GM12878 (cell line): ENCODE data around the gene LRRC75B. TPM values are rescaled to one million over a fixed set of nuclear protein-coding genes. Genes with fewer than 3 reads are reported as not detected.

ENCODE experiments used
- ATAC-seq: fragments of 200-7000 bp; cut with Tn5 transposase; 3 replicates; pipeline ENCODE4 v1.9.1; 2020; ENCODE audit warnings: mild to moderate bottlenecking, moderate library complexity
- BruUV-seq: library from RNA; stranded (reverse); fragments of 400-500 nt; replicated peaks from 2 replicates; lab custom pipeline; 2021; lab: Mats Ljungman, UMichigan
- CTCF ChIA-PET: fragments of 300-600 bp; sonication (Branson Sonifier 250); formaldehyde crosslinking; extraction: SDS; loops from one replicate; lab custom pipeline; 2021; ENCODE audit warnings: inconsistent platforms; lab: Yijun Ruan, JAX
- POLR2A ChIA-PET: fragments of 350-600 bp; formaldehyde crosslinking; extraction: SDS; loops from one replicate; lab custom pipeline; 2021; ENCODE audit warnings: inconsistent platforms; lab: Charles Lee
- RAD21 ChIA-PET: fragments of 300-600 bp; sonication (Branson Sonifier 250); formaldehyde crosslinking; loops from one replicate; lab custom pipeline; 2023; ENCODE audit warnings: antibody characterized with exemption; ENCODE audit not compliant: unreplicated experiment; lab: Charles Lee
- SMC1A ChIA-PET: fragments of 300-600 bp; sonication (Branson Sonifier 250); formaldehyde crosslinking; loops from one replicate; lab custom pipeline; 2023; ENCODE audit not compliant: unreplicated experiment, uncharacterized antibody; lab: Charles Lee
- DNase-seq: peaks from one replicate; pipeline ENCODE4 v3.0.0-alpha.2; 2011; ENCODE audit warnings: low read depth, low spot score
- FAIRE-seq: peaks from 3 replicates; lab custom pipeline; 2011; peaks lifted over from hg19 to GRCh38; lab: Jason Lieb, UNC
- H2AFZ ChIP-seq: 2 replicates; pipeline ENCODE4 v1.6.0; 2011; ENCODE audit warnings: low read depth, low read length, control low read depth; ENCODE audit not compliant: control insufficient read depth
- H3K27ac ChIP-seq: 2 replicates; pipeline ENCODE4 v1.5.1; 2011; ENCODE audit warnings: control low read depth; ENCODE audit not compliant: control insufficient read depth, insufficient read depth
- H3K27me3 ChIP-seq, 2 experiments: replicated peaks in 1 of 2; 2 replicates each; pipeline versions ENCODE4 v1.6.0 to v1.6.1; 2011; ENCODE audit warnings: low read length in 1 of 2; ENCODE audit not compliant: control insufficient read depth in 2 of 2, insufficient read depth in 2 of 2
- H3K36me3 ChIP-seq, 2 experiments: 2 replicates each; pipeline ENCODE4 v1.5.1; 2011; ENCODE audit warnings: low read length in 1 of 2; ENCODE audit not compliant: control insufficient read depth in 2 of 2, insufficient read depth in 2 of 2
- H3K4me1 ChIP-seq: 2 replicates; pipeline ENCODE4 v1.6.1; 2011; ENCODE audit warnings: mild to moderate bottlenecking, low read length, moderate library complexity, mixed read lengths; ENCODE audit not compliant: control insufficient read depth, insufficient read depth
- H3K4me2 ChIP-seq: 2 replicates; pipeline ENCODE4 v1.6.0; 2011; ENCODE audit warnings: control low read depth; ENCODE audit not compliant: control insufficient read depth, insufficient read depth
- H3K4me3 ChIP-seq: fragments of 200-600 bp; sonication (generic); 2 replicates; pipeline ENCODE4 v1.5.1; 2016
- H3K79me2 ChIP-seq: 2 replicates; pipeline ENCODE4 v1.6.0; 2011; ENCODE audit warnings: low read length; ENCODE audit not compliant: control insufficient read depth, insufficient read depth
- H3K9ac ChIP-seq: 2 replicates; pipeline ENCODE4 v1.8.0; 2011; ENCODE audit warnings: low read length, control low read depth, mixed read lengths; ENCODE audit not compliant: control insufficient read depth, insufficient read depth
- H3K9me3 ChIP-seq: replicated peaks from 3 replicates; pipeline ENCODE4 v1.5.1; 2011; ENCODE audit warnings: mild to moderate bottlenecking, low read length; ENCODE audit not compliant: control insufficient read depth, insufficient read depth
- H4K20me1 ChIP-seq: 2 replicates; pipeline ENCODE4 v1.6.0; 2011; ENCODE audit not compliant: control insufficient read depth, insufficient read depth
- BCL11A ChIP-seq: IDR thresholded peaks from 2 replicates; pipeline ENCODE4 v1.6.1; 2011; ENCODE audit warnings: low read depth, low read length
- CHD4 ChIP-seq: fragments of 200-600 bp; sonication (generic); IDR thresholded peaks from 2 replicates; pipeline ENCODE4 v1.6.1; 2016; ENCODE audit warnings: mild to moderate bottlenecking
- EP300 ChIP-seq, 2 experiments: fragments of 150-350 bp in 1 of 2; IDR thresholded peaks; 2 replicates each; pipeline ENCODE4 v1.6.1; 2011 to 2012; ENCODE audit warnings: low read depth in 2 of 2, low read length in 2 of 2, borderline replicate concordance in 1 of 2, improper control_type of control experiment in 1 of 2, inconsistent platforms in 1 of 2; ENCODE audit not compliant: control insufficient read depth in 1 of 2
- GATAD2B ChIP-seq: fragments of 450-650 bp; conservative IDR thresholded peaks from 2 replicates; pipeline ENCODE4 v1.6.1; 2017; ENCODE audit warnings: low read depth, mild to moderate bottlenecking, moderate library complexity
- IKZF1 ChIP-seq: fragments of 450-650 bp; conservative IDR thresholded peaks from 2 replicates; pipeline ENCODE4 v1.6.1; 2017; ENCODE audit warnings: antibody characterized with exemption, mild to moderate bottlenecking
- MTA3 ChIP-seq: IDR thresholded peaks from 2 replicates; pipeline ENCODE4 v1.6.1; 2012; ENCODE audit warnings: low read length, inconsistent platforms, borderline replicate concordance
- NBN ChIP-seq: fragments of 450-650 bp; IDR thresholded peaks from 2 replicates; pipeline ENCODE4 v1.6.1; 2016
- NFIC ChIP-seq: IDR thresholded peaks from 2 replicates; pipeline ENCODE4 v1.6.1; 2012; ENCODE audit warnings: low read depth, mild to moderate bottlenecking, inconsistent platforms, low read length, moderate library complexity
- POLR2AphosphoS5 ChIP-seq: IDR thresholded peaks from 2 replicates; pipeline ENCODE4 v1.6.1; 2011; ENCODE audit warnings: mild to moderate bottlenecking, low read length, inconsistent platforms
- ZZZ3 ChIP-seq: IDR thresholded peaks from 2 replicates; pipeline ENCODE4 v1.6.1; 2011; ENCODE audit warnings: low read depth; ENCODE audit not compliant: control insufficient read depth, insufficient read length
- WGBS: methylation state at CpG from one replicate; pipeline ENCODE4 v1.1.6; 2016; ENCODE audit warnings: low lambda C conversion rate; ENCODE audit not compliant: insufficient replicate concordance, insufficient coverage; ENCODE audit errors: missing lambda C conversion rate; 5-methylcytosine and 5-hydroxymethylcytosine counted together
- in situ Hi-C: fragments of 300-500 bp; cut with MboI; formaldehyde crosslinking; loops from 9 replicates; pipeline ENCODE4 v1.14.3; 2018; ENCODE audit warnings: mixed read lengths
- intact Hi-C: fragments of 100-400 bp; cut with micrococcal nuclease; formaldehyde crosslinking; loops from one replicate; pipeline ENCODE4 v1.14.2; 2022; ENCODE audit not compliant: unreplicated experiment
- polyA plus RNA-seq, 11 experiments: library from polyadenylated mRNA; depleted of rRNA in 4 of 11; unstranded in 6 of 11; stranded (reverse) in 5 of 11; fragments of >200 nt; fragmentation: Nextera tagmentation in 4 of 11; fragmentation: Illumina TruSeq in 1 of 11; extraction: Ambion mirVana in 4 of 11; extraction: Trizol in 1 of 11; gene quantifications; 1 replicate in 1 of 11; 2 replicates in 10 of 11; pipeline versions ENCODE4 v1.2.1 to v1.2.3, GENCODE V29; 2011 to 2016; ENCODE audit warnings: inconsistent platforms in 2 of 11, missing spikeins in 2 of 11, low read depth in 1 of 11
- total RNA-seq, 4 experiments: library from RNA; depleted of rRNA in 3 of 4; stranded (reverse); fragments of >200 nt in 3 of 4; fragmentation: Illumina TruSeq in 1 of 4; extraction: Trizol in 1 of 4; gene quantifications; 2 replicates each; pipeline versions ENCODE4 v1.2.1 to v1.2.3, GENCODE V29; 2013 to 2021
- TF ChIP-seq, protein P1 (sequence below): IDR thresholded peaks from 2 replicates; pipeline ENCODE4 v1.6.1; 2011; ENCODE audit warnings: borderline replicate concordance, low read depth, mild to moderate bottlenecking, moderate library complexity, mixed read lengths, low read length; ENCODE audit not compliant: insufficient read depth; ENCODE audit errors: extremely low read length
- TF ChIP-seq, protein P2 (sequence below): fragments of 450-650 bp; formaldehyde crosslinking; IDR thresholded peaks from 2 replicates; pipeline ENCODE4 v1.4.0; 2020; ENCODE audit warnings: mild to moderate bottlenecking, moderate library complexity
- TF ChIP-seq, protein P3 (sequence below), 3 experiments: IDR thresholded peaks in 2 of 3; conservative IDR thresholded peaks in 1 of 3; 2 replicates each; pipeline ENCODE4 v1.5.1; 2011; ENCODE audit warnings: low read depth in 3 of 3, low read length in 3 of 3, mild to moderate bottlenecking in 3 of 3, control low read depth in 2 of 3, moderate library complexity in 2 of 3, inconsistent platforms in 1 of 3, mixed read lengths in 1 of 3; ENCODE audit not compliant: control insufficient read depth in 2 of 3, insufficient read depth in 1 of 3; ENCODE audit errors: extremely low read depth in 1 of 3

The LRRC75B gene
- total and polyA plus RNA-seq, 10 of the 15 experiments (the other 5 are each of a cell fraction or from before 2014, with no cell fraction given): 0.09 to 0.98 (median 0.11) TPM; not detected in 3

DNA sequence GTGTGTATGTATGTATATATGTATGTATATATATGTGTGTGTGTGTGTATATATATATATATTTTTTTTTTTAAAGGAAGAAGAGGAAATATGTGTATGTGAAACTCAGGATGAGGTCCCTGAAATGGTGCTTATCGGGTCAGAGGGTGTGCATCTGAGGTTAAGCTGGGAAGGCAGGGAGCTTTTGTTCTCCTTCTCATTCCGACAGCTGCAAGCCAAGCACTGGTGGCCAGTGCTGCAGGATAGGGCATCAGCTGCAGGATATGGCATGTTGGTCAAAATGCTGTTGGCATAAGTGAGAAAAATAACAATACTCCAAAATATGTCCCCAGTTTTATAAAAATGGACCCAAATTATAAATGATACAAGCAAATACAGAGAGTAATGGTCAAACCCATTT, 29.6 kb downstream of the LRRC75B start:
- ATAC-seq: no peak
- TF ChIP-seq MTA3: no peak
- no peak for TF ChIP-seq IKZF1
- TF ChIP-seq POLR2AphosphoS5: no peak
- TF ChIP-seq NFIC: no peak
- TF ChIP-seq, protein P1, sequence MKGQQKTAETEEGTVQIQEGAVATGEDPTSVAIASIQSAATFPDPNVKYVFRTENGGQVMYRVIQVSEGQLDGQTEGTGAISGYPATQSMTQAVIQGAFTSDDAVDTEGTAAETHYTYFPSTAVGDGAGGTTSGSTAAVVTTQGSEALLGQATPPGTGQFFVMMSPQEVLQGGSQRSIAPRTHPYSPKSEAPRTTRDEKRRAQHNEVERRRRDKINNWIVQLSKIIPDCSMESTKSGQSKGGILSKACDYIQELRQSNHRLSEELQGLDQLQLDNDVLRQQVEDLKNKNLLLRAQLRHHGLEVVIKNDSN: no peak
- TF ChIP-seq BCL11A: no peak
- no peak for TF ChIP-seq ZZZ3
- no peak for TF ChIP-seq CHD4
- TF ChIP-seq NBN: no peak
- TF ChIP-seq EP300 (IDR thresholded peaks at IDR 0.05; ENCODE audit: borderline replicate concordance in 1 of 2, control insufficient read depth in 1 of 2, low read depth in 2 of 2, low read length in 2 of 2): no peak
- TF ChIP-seq, protein P2, sequence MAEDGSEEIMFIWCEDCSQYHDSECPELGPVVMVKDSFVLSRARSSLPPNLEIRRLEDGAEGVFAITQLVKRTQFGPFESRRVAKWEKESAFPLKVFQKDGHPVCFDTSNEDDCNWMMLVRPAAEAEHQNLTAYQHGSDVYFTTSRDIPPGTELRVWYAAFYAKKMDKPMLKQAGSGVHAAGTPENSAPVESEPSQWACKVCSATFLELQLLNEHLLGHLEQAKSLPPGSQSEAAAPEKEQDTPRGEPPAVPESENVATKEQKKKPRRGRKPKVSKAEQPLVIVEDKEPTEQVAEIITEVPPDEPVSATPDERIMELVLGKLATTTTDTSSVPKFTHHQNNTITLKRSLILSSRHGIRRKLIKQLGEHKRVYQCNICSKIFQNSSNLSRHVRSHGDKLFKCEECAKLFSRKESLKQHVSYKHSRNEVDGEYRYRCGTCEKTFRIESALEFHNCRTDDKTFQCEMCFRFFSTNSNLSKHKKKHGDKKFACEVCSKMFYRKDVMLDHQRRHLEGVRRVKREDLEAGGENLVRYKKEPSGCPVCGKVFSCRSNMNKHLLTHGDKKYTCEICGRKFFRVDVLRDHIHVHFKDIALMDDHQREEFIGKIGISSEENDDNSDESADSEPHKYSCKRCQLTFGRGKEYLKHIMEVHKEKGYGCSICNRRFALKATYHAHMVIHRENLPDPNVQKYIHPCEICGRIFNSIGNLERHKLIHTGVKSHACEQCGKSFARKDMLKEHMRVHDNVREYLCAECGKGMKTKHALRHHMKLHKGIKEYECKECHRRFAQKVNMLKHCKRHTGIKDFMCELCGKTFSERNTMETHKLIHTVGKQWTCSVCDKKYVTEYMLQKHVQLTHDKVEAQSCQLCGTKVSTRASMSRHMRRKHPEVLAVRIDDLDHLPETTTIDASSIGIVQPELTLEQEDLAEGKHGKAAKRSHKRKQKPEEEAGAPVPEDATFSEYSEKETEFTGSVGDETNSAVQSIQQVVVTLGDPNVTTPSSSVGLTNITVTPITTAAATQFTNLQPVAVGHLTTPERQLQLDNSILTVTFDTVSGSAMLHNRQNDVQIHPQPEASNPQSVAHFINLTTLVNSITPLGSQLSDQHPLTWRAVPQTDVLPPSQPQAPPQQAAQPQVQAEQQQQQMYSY (CRISPR knock-in tag): no peak
- TF ChIP-seq GATAD2B: no peak
- TF ChIP-seq, protein P3, sequence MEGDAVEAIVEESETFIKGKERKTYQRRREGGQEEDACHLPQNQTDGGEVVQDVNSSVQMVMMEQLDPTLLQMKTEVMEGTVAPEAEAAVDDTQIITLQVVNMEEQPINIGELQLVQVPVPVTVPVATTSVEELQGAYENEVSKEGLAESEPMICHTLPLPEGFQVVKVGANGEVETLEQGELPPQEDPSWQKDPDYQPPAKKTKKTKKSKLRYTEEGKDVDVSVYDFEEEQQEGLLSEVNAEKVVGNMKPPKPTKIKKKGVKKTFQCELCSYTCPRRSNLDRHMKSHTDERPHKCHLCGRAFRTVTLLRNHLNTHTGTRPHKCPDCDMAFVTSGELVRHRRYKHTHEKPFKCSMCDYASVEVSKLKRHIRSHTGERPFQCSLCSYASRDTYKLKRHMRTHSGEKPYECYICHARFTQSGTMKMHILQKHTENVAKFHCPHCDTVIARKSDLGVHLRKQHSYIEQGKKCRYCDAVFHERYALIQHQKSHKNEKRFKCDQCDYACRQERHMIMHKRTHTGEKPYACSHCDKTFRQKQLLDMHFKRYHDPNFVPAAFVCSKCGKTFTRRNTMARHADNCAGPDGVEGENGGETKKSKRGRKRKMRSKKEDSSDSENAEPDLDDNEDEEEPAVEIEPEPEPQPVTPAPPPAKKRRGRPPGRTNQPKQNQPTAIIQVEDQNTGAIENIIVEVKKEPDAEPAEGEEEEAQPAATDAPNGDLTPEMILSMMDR (IDR thresholded peaks at IDR 0.05 in 2 of 3, conservative IDR thresholded peaks at IDR 0.05 in 1 of 3; ENCODE audit: control insufficient read depth in 2 of 3, extremely low read depth in 1 of 3, insufficient read depth in 1 of 3, low read depth in 3 of 3, low read length in 3 of 3): no peak
- peaks cover 20 to 25% of the 10 kb centered on the region in 2 experiments for H3K36me3 ChIP-seq
- no TSS peak for BruUV-seq
- H3K79me2 ChIP-seq: peaks cover 64% of the 10 kb centered on the region
- H3K4me2 ChIP-seq: no peak overlapping the region
- no peak for FAIRE-seq
- ChIA-PET RAD21 (interaction anchor here (1.1 to 2.0 kb wide), 2 partner anchors 10 to 42 kb away, joined by 3 to 8 read pairs; no protein-coding TSS in a partner anchor), POLR2A (interaction anchor here (1.2 to 6.6 kb wide), 2 partner anchors 8 to 10 kb away, joined by 3 to 42 read pairs; partner anchors contain the start of genes GUCD1 and SNRPD3), CTCF (no interaction called here), SMC1A (no interaction called here)
- 56% methylated on average over 2 of the region's 2 CpGs for WGBS
- no peaks in the 10 kb centered on the region for H3K9me3 ChIP-seq
- no peak overlapping the region for H2AFZ ChIP-seq
- H3K4me3 ChIP-seq: no peak overlapping the region
- in situ Hi-C loops: no loop called here
- no peaks in the 10 kb centered on the region for H3K27me3 ChIP-seq
- no peak overlapping the region for H3K27ac ChIP-seq
- peaks cover 3% of the 10 kb centered on the region; the same call in 1 of the 2 replicates for H4K20me1 ChIP-seq
- no peak overlapping the region for H3K9ac ChIP-seq
- intact Hi-C loops: no loop called here
- peaks cover 4% of the 10 kb centered on the region; the same call in 1 of the 2 replicates for H3K4me1 ChIP-seq
- no peak for DNase-seq
